ENCODE data around the gene PDZD2.
"Not testable (repeated sequence)": the region's sequence is repeated elsewhere in the genome, so short reads cannot be mapped to it uniquely, and the experiment has no call there.

The PDZD2 gene

GRCh38 chr5:31722111-31722510 lies 83.2 kb downstream of the PDZD2 start:
- DNase-seq (ENCODE audit: extremely low read depth, low read depth), result no peak
- no peak for TF ChIP-seq CTCF (IDR thresholded peaks at IDR 0.05; ENCODE audit: low read depth, low read length, missing control alignments)
- no peak overlapping the region for H3K4me3 ChIP-seq (replicated peaks; ENCODE audit: low read depth, low read length)

GRCh38 chr5:31725996-31726395 lies 87.1 kb downstream of the PDZD2 start:
- no peak for TF ChIP-seq CTCF (IDR thresholded peaks at IDR 0.05; ENCODE audit: low read depth, low read length, missing control alignments)
- DNase-seq (ENCODE audit: extremely low read depth, low read depth), result no peak
- H3K4me3 ChIP-seq (replicated peaks; ENCODE audit: low read depth, low read length), result no peak overlapping the region

GRCh38 chr5:31726952-31727351 lies 88.0 kb downstream of the PDZD2 start:
- TF ChIP-seq CTCF (IDR thresholded peaks at IDR 0.05; ENCODE audit: low read depth, low read length, missing control alignments), result no peak
- H3K4me3 ChIP-seq (replicated peaks; ENCODE audit: low read depth, low read length), result no peak overlapping the region
- no peak for DNase-seq (ENCODE audit: extremely low read depth, low read depth)

GRCh38 chr5:31728039-31728438 lies 89.1 kb downstream of the PDZD2 start:
- no peak overlapping the region for H3K4me3 ChIP-seq (replicated peaks; ENCODE audit: low read depth, low read length)
- TF ChIP-seq CTCF (IDR thresholded peaks at IDR 0.05; ENCODE audit: low read depth, low read length, missing control alignments), result no peak
- DNase-seq (ENCODE audit: extremely low read depth, low read depth), result no peak

GRCh38 chr5:31728806-31729205 lies 89.9 kb downstream of the PDZD2 start:
- not testable (repeated sequence) for H3K4me3 ChIP-seq (replicated peaks; ENCODE audit: low read depth, low read length); DNase-seq (ENCODE audit: extremely low read depth, low read depth)

GRCh38 chr5:31730139-31730538 lies 91.2 kb downstream of the PDZD2 start:
- no peak overlapping the region for H3K4me3 ChIP-seq (replicated peaks; ENCODE audit: low read depth, low read length)
- no peak for TF ChIP-seq CTCF (IDR thresholded peaks at IDR 0.05; ENCODE audit: low read depth, low read length, missing control alignments)
- no peak for DNase-seq (ENCODE audit: extremely low read depth, low read depth)

- no peak for DNase-seq (ENCODE audit: extremely low read depth, low read depth)
- H3K4me3 ChIP-seq (replicated peaks; ENCODE audit: low read depth, low read length), result no peak overlapping the region
- TF ChIP-seq CTCF (IDR thresholded peaks at IDR 0.05; ENCODE audit: low read depth, low read length, missing control alignments), result no peak
Measured at GRCh38 chr5:31731016-31731415, 92.1 kb downstream of the PDZD2 start.
